Esophagus squamous epithelium (tissue), 4 donors: ENCODE measurements around the gene MAPK12.

ENCODE experiments used
- CTCF ChIP-seq, 6 experiments: fragments of 450-650 bp in 4 of 6; fragments of 200-600 bp in 2 of 6; sonication (generic) in 2 of 6; IDR thresholded peaks; one replicate each; pipeline ENCODE4 v1.5.1; 2016 to 2019; ENCODE audit warnings: antibody characterized with exemption in 6 of 6, mild to moderate bottlenecking in 4 of 6, moderate library complexity in 4 of 6
- POLR2A ChIP-seq, 4 donors: fragments of 450-650 bp; IDR thresholded peaks; one replicate each; pipeline ENCODE4 v1.6.1; 2017; ENCODE audit warnings: antibody characterized with exemption in 4 of 4, mild to moderate bottlenecking in 4 of 4, moderate library complexity in 3 of 4

GRCh38 chr22:50305923-50306566, 44.6 kb upstream of the MAPK12 start:
- TF ChIP-seq POLR2A (IDR thresholded peaks at IDR 0.05): no peak
- TF ChIP-seq CTCF (IDR thresholded peaks at IDR 0.05): no peak
